MM.1S (cell line): Measurements from ENCODE around the gene COPG2.

ENCODE experiments used
- CTCF ChIP-seq: fragments of 300-600 bp; sonication (generic); IDR thresholded peaks from 2 replicates; pipeline ENCODE4 v1.5.1; 2016; ENCODE audit warnings: antibody characterized with exemption, low read length, mixed read lengths
- EZH2 ChIP-seq: fragments of 300-600 bp; sonication (generic); optimal IDR thresholded peaks from 2 replicates; pipeline ENCODE3; 2017; ENCODE audit warnings: low read depth, mild to moderate bottlenecking, antibody characterized with exemption, low read length, mixed read lengths
- EZH2phosphoT487 ChIP-seq: fragments of 300-600 bp; sonication (generic); IDR thresholded peaks from 2 replicates; pipeline ENCODE4 v1.6.1; 2018; ENCODE audit warnings: antibody characterized with exemption, low read length

- no peak for TF ChIP-seq CTCF
- TF ChIP-seq EZH2, result no peak
- TF ChIP-seq EZH2phosphoT487, result no peak
Measured at GRCh38 chr7:130515315-130516040, 153.1 kb downstream of the COPG2 start.
